HG03354 (cell line): Measurements from ENCODE around the gene RETN.

ENCODE experiments used
- ATAC-seq: cut with Tn5 transposase; IDR thresholded peaks from one replicate; pipeline ENCODE4 v1.9.1; 2021; ENCODE audit warnings: mild to moderate bottlenecking; ENCODE audit not compliant: unreplicated experiment, poor library complexity, severe bottlenecking

RETN gene

DNA sequence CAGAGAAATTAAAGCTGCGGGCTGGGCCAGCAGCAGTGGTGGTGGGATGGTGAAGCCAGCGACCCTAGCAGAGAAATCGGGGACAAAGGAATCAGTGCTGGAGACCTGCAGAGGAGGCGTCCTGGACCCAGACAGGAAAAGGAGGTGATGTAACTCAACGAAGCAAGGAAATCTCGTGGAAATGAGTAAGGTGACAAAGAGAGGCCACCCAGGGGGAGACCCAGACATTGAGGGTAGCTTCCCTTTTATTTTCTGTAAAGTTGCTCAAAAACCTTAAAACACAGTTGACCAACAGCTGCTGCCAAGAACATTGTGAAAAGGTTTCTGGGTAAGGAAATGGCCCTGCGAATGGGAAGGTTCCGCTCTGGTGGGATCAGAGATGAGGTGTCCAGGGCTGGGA, 13.3 kb upstream of the RETN start:
- no peak for ATAC-seq

DNA sequence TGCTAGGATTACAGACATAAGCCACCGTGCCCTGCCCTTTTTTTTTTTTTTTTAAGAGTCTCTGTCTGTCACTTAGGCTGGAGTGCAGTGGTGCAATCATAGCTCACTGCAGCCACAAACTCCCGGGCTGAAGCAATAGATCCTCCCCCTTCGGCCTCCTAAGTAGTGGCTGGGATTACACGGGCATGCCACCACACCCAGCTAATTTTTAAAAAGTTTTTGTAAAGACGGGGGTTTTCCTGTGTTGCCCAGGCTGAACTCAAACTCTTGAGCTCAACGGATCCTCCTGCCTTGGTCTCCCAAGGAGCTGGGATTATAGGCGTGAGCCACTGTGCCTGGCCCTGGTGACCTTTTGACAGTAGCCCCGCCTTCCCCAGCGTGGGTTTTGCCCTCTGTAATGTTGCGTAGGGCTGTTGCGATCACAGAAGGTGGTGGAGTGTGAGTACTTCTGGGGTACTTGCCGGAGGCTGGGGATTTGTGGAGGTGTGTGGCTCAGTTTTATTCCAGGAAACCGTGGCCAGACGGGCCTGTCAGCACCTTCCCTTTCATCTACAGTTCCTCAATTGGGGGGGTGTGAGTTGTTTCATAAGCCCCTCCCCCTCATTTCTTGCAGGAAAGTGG, 11.6 kb upstream of the RETN start:
- ATAC-seq, result no peak

DNA sequence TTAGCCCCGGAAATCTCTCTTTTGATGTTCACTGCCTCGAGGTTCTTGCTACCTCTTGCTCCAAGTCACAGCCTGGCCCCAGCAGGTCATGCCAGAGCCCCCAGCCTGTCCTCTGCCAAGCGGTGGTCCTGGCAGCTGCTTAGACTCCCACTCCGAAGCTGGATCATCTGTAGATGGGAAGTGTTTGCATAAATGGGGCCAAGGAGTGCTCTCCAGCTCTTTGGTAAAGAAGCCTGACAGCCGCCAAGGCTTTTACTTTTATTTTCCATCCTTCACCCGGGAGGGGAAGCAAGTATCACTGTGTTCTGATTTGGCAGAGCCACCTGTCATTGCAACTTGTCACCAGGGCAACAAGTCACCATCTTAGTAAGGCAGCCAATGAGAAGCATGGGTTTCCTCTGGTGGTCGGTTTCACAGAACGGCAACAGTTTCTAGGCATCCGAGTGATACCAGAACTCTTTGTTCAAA, 10.6 kb upstream of the RETN start:
- peak; percentile 72 for ATAC-seq

DNA sequence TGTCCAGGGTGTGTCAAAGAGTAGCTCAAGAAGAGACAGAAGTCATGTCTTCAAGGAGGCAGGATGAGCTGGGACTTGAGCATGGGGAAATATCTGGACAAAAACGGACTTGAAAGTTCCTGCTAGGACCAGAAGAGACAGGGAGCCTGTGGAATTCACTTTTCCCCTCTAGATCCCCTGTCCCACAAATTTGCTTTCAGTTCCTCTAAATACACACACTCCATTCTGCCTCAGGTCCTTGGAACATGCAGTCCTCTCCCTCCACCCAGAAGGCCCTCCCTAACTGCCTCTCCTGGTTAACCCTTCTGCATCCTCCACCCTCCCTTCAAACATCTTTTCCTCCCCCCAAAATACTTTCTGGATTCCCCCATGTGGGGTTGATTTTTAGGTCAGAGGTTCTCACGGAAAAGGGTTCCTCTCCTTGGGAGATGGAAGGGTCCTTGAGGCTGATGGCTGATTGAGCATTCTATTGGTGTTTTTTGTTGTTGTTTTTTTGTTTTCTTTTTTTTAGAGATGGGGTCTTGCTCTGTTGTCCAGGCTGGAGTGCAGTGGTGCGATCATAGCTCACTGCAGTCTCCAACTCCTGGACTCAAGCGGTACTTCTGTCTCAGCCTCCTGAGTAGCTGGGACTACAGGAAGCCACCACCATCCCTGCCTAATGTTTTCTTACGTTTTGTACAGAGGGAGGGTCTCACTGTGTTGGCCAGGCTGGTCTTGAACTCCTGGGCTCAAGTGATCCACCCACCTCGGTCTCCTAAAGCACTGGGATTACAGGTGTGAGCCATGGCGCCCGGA, 6.9 kb upstream of the RETN start:
- ATAC-seq, result no peak

DNA sequence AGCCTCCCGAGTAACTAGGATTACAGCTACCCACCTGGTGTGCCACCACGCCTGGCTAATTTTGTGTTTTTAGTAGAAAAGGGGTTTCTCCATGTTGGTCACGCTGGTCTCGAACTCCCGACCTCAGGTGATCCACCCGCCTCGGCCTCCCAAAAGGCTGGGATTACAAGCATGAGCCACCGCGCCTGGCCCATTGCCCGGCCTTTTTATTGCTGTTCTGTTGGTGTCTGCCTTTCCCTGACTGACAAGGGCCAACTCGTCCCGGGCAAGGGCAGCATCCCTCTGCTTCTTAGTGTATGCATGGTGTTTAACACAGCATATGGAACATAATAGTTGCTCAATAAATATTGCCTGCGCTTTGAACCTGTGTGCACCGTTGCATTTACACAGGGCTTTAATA, 6.2 kb upstream of the RETN start:
- ATAC-seq, result no peak

DNA sequence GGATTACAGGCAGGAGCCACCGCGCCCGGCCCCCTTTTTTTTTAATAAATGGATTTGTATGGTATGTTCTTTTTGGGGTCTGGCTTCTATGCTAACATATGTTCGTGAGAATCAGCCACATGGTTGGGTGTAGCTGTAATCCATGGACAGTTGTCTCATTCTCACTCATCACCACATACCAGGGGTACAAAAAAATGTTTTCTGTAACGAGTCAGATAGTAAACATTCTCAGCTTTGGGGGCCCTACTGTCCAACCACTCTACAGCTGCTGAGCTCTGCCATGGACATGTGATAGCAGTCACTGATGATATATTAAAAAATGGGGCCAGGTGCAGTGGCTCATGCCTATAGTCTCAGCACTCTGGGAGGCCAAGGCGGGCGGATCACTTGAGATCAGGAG, 5.1 kb upstream of the RETN start:
- no peak for ATAC-seq

DNA sequence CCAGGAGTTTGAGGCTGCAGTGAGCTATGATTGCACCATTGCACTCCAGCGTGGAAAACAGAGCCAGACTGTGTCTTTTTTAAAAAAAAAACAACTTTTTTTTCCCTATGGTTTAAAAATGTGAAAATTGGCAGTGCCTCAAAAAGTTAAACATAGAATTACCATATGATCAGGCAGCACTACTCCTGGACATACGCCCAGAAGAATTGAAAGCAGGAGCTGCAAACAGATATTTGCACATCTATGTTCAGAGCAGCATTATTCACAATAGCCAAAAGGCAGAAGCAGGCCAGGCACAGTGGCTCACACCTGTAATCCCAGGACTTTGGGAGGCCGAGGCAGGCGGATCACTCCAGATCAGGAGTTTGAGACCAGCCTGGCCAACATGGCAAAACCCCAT, 3.8 kb upstream of the RETN start:
- no peak for ATAC-seq

DNA sequence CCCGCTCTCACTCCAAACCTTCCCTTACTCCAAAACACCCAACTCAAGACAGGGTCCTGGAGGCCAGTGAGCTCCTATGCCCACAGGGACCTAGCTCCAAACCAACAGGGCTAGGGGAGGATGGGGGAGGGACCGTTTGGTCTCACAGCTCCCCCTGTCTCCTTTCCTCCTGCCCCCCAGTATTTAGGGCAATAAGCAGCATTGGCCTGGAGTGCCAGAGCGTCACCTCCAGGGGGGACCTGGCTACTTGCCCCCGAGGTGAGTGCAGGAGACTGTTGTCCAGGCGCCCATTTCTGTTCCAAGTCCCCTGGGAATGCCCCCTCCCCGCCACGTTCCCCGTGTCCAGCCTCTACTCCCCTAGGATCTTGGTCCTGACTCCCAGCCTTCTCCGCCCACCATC, 792 bp downstream of the RETN start:
- ATAC-seq, result no peak

DNA sequence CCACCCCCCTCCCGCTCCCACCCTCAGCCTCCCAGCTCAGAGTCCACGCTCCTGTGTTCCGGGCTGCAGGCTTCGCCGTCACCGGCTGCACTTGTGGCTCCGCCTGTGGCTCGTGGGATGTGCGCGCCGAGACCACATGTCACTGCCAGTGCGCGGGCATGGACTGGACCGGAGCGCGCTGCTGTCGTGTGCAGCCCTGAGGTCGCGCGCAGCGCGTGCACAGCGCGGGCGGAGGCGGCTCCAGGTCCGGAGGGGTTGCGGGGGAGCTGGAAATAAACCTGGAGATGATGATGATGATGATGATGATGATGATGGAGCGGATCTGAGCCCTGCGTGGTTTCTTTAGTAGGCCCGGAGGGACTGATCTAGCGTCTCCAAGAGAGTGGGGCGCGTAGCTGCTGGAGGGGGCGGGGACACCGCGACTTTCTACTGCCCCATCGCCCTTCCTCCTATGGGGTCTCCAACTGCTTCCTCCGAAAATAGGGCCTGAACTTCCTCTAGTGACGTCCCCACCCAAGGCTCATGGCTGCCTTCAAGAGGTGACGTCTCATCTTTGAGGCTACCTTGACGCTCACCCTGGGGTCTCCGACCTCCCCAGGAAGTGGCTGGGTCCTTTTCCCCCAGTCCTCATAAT, 1.4 kb downstream of the RETN start:
- ATAC-seq, result no peak

DNA sequence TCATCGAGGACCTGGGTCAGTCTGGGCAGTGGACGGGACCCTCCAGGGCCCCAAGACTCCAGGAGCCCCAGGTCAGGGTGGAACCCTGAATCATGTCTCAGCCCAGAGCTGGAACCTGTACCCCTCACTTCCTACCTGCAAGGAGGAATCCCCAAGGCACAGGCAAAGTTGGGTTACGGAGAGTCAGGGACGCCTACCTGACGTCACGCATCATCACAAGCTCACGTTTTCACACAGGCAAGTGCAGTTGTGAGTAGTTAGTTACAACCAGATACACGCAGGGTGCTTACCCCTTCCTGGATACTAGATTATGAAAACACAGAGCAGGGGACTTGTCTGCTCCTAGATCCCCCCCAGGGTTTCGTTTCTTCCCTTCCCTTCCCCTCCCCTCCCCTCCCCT, 1.9 kb downstream of the RETN start:
- no peak for ATAC-seq

DNA sequence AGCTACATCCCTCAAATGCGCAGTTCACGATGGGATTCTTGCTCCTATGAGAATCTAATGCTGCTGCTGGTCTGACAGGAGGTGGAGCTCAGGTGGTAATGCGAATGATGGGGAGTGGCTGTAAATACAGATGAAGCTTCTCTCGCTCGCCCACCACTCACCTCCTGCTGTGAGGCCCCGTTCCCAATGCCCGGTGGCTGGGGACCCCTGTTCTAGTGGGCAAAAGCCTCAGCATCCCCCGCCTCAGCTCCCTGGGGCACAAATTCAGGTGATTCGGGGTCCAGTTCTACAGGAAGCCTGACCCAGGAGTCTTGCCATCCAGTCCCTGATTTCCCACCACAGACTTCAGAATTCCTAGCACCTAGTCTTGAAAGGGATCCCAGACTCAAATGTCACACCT, 3.7 kb downstream of the RETN start:
- ATAC-seq, result no peak

DNA sequence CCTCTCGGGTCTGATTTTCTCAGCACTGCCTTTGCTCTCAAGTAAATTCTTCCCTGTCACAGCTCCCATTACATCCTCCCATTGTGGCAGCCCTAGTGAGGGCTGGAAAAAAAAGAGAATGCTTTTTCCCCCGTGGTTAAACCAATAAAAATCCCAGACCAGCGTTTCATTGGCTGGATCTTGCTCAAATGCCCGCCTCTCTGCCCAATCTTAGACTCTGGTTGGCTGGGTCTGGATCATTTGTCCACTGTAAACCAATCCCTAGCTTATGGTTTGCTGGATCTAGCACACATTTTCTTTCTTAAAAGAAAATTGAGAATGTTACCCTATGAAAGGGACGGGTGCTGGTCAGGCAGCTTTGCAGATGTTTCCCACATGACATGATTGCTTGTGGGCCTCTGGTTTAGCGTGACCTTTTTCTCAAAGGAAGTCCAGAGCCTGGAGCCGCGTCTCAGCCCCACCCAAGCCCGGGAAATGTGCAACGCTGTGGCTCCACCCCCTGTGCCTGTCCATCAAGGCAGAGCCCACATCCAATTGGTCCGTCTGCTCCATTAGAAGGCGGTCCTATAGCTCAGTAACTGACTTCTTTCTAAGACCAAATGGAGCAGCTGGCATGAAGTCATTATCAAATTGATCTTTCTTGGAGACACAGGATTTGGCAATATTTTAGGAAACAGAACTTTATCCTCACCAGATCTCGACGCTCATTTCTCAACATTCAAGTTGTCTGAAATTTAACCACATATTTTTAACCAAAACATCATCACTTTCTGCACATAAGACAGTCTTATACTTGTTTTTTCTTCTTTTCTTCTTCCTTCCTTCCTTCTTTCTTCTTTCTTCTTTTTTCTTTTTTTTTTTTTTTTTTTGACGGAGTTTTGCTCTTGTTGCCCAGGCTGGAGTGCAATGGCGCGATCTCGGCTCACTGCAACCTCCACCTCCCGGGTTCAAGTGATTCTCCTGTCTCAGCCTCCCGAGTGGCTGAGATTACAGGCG, 5.5 kb downstream of the RETN start:
- no peak for ATAC-seq

DNA sequence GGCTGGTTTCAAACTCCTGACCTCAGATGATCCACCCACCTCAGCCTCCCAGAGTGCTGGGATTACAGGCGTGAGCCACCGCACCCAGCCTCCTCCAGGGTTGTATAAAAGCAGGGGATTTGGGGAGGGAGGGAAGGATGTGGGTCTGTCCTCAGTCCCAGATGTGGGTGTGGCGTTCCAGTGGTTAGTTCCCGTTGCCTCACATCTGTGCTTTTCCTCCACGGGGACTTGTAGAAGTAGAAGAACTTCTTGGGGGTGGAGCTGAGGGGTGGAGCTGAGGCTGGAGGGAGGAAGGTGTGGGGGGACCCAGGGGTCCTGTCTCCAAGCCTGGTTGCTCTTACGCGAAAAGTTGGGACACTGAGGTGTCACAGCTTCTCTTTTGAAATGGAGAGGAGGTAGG, 7.5 kb downstream of the RETN start:
- ATAC-seq, result no peak

DNA sequence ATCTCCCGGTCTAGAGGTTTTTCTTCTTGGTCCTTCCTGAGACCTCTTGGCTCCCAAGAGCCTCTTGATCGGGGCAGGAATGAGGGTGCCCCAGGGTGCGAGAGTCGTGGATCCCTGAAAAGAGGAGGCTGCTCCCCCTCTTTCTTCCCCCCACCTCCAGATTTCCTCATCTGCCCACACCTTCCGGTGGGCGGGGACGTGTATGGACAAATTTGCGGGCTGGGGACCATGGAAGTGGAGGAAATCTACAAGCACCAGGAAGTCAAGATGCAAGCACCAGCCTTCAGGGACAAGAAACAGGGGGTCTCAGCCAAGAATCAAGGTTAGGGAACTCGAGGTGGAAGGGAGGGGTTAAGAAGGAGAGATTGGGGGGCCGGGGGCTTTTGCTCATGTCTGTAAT, 8.0 kb downstream of the RETN start, which contains the start of gene MCEMP1:
Gene MCEMP1, plus strand, starts transcription at position 237 of the 400 bp plus-strand sequence. Its CDS starts 31 bp downstream, at position 268.
- ATAC-seq, result no peak

DNA sequence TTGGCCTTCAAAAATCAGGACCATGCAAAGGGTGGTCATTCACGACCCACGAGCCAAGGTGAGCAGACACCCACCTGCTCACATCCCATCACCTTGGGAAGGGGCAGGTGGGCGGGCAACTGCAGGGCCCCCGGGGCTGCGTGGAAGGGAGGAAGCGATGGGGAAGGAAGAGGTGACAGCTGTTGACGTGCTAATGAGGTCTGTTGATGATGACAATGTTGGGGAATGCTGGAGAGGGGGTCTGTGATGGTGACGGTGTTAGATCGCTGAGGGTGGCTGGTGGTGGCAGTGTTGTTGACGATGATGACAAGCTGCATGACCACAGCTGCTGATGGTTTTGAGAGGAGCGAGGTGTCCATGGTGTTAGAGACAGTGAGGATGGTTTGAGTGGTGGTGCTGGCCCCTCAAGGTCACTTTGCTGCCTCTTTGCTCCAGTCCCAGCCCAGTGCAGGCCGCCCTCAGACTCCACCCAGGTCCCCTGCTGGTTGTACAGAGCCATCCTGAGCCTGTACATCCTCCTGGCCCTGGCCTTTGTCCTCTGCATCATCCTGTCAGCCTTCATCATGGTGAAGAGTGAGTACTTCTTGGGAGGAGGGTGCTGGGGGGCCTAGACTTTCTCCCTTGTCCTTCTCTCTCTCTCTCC, 8.9 kb downstream of the RETN start:
- ATAC-seq, result no peak

DNA sequence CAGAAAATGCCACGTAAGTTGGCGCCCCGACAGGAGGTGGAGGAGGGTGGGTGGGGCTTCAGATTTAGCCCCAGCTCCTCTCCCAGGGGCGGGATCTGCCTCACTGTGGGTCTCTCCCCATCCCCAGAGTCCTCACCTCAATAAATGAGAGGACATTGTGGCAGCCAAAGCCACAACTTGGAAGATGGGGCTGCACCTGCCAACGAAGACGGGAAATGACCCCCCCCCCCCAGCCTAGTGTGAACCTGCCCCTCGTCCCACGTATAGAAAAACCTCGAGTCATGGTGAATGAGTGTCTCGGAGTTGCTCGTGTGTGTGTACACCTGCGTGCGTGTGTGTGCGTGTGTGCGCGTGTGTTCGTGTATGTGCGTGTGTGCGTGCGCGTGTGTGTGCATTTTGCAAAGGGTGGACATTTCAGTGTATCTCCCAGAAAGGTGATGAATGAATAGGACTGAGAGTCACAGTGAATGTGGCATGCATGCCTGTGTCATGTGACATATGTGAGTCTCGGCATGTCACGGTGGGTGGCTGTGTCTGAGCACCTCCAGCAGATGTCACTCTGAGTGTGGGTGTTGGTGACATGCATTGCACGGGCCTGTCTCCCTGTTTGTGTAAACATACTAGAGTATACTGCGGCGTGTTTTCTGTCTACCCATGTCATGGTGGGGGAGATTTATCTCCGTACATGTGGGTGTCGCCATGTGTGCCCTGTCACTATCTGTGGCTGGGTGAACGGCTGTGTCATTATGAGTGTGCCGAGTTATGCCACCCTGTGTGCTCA, 10.3 kb downstream of the RETN start:
- peak; percentile 33 for ATAC-seq

DNA sequence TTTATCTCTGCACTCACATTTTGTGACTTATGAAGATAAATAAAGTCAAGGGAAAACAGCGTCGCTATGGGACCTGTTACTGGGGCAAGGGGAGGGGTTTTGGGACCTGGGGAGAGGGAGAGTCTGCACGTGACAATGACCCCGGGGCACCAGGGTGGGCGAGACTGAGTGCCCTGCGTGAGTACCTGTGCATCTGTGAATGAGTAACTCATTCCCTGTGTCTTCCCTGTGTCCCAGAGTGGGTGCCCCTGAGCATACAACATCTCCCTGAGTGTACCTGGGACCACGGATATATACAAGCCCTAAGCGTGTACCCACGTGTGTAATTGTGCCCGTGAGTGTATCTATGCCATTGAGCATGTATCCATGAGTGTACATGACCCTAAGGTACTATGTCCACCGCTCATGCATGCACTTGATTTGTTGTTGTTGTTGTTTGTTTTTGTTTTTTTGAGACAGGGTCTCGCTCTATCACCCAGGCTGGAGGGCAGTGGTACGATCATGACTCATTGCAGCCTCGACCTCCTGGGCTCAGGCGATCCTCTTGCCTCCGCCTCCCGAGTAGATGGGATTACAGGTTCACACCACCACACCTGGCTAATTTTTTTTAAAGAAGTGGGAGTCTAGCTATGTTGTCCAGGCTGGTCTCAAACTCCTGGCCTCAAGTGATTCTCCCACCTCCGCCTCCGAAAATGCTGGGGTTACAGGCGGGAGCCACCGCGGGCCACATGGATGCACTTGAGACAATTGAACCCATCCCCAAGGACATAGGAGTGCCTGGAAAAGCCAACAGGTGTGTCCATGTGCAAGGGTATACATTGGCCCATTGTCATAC, 11.1 kb downstream of the RETN start:
- ATAC-seq, result no peak
